Sigmoid colon (tissue), 4 donors: ENCODE results near the gene PARP15.

Experiments
- POLR2AphosphoS5 ChIP-seq, 4 donors: sonication (generic); formaldehyde crosslinking; IDR thresholded peaks; one replicate each; pipeline ENCODE4 v1.6.1; 2017; ENCODE audit warnings: antibody characterized with exemption in 4 of 4
- TF ChIP-seq, protein P1 (sequence below), 4 experiments: fragments of 450-650 bp in 3 of 4; fragments of 200-600 bp in 1 of 4; IDR thresholded peaks; one replicate each; pipeline ENCODE4 v1.5.1; 2016 to 2019; ENCODE audit warnings: antibody characterized with exemption in 4 of 4, mild to moderate bottlenecking in 3 of 4, moderate library complexity in 2 of 4

GRCh38 chr3:122586773-122587485 is 9.5 kb downstream of the PARP15 start:
- TF ChIP-seq POLR2AphosphoS5 (IDR thresholded peaks at IDR 0.05): no peak
- TF ChIP-seq, protein P1, sequence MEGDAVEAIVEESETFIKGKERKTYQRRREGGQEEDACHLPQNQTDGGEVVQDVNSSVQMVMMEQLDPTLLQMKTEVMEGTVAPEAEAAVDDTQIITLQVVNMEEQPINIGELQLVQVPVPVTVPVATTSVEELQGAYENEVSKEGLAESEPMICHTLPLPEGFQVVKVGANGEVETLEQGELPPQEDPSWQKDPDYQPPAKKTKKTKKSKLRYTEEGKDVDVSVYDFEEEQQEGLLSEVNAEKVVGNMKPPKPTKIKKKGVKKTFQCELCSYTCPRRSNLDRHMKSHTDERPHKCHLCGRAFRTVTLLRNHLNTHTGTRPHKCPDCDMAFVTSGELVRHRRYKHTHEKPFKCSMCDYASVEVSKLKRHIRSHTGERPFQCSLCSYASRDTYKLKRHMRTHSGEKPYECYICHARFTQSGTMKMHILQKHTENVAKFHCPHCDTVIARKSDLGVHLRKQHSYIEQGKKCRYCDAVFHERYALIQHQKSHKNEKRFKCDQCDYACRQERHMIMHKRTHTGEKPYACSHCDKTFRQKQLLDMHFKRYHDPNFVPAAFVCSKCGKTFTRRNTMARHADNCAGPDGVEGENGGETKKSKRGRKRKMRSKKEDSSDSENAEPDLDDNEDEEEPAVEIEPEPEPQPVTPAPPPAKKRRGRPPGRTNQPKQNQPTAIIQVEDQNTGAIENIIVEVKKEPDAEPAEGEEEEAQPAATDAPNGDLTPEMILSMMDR (IDR thresholded peaks at IDR 0.05): no peak
